HG03139 (cell line): Measurements from ENCODE around the gene RCSD1.

Experiments
- ATAC-seq: cut with Tn5 transposase; IDR thresholded peaks from one replicate; pipeline ENCODE4 v1.9.1; 2021; ENCODE audit not compliant: unreplicated experiment

RCSD1 gene

DNA sequence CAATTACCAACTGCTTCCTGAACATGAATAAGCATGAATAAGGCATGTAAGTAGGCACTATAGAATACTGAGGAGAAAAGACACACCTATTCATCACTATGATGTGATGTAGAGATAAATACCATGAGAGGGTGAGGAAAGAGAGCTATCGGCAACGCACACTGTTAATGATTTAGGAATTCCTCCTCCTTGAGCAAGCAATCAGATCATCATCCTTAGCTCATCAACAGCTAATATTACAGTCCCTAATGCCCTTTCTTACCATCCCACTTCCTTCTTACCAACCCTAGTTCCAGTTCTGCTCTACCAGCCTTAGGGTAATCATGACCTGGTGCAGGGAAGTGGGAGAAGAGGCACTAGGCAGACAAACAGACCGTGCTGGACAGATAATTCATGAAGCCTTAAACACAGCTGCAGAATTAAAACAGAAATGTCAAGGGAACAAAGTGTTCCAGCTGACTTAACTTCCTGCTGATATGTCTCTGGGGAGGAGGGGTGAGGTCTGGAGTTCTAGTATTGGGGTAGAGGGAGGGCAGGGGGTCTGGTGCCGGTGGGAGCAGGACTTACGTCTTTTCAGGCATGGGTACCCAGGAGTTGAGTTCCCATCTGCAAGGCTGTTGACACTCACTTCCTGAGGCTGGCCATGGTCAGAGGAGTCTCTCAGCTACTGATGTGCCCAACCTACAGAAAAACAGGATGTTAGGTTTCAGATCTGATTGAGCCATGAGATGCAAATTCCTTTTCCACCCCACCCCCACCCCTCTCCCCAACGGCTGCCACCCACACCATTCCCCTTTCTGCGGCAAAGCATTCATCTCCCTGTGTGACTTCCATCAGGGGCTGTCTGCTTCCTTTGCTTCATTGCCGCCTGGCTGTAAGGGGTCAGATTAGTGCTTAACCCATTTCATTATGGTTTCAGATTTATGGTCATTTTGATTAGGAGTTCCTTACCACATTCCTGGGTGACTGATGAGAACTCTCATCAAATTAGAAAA is 12.6 kb upstream of the RCSD1 start:
- ATAC-seq, result peak; percentile 75

DNA sequence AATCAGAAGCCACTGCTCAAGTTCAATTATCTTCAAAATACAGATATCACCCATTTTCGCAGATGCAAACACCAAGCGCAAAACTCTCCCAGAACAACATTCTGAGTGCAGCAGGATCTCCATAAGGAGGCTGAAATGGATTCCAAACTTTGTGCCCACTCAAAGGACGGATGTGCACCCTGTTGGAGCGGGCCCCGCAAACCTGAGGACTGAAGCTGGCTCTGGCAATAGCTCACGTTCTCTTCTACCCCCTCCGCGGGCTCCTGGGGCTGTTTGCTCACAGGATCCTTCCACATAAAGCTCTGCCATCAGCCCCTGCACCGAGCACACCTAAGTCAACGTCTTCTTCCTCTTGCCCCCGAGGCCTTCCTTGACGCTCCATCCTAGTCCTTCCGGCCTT is 11.7 kb upstream of the RCSD1 start:
- no peak for ATAC-seq

DNA sequence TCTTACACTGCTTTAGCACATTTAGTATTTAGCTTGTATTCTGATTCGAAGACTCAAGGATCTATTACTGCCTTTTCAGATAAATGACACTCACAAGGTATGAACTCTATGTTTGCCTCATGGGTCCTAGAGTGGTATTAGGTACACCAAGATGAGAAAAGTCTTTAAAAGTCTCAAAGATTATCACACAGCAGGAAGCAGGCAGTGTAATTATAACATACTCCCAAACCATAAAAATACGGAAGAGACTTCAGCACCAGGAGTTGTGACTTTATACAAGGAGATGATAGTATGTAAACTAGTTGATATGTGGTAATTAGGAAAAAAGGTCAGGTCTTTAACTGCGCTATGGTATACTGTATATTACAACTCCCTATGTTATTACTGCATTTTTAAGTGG is 11.2 kb upstream of the RCSD1 start:
- ATAC-seq, result no peak

DNA sequence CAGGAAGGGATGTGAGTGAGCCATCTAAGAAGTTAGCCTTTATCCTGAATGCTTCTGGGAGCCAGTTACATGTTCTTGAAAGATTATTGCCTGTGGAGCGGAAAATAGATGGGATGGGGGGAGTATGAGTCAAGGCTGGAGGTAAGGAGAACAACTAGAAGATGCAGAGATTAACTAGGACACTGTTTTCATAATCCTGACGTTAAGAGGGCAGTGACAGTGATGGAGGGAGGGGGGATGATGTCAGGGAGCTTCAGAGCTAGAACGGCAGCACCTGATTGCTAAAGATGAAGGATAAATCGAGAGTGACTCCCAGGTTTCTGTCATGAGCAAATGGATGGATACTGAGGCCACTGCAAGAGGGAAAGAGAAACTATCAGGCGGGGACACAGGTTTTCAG is 10.0 kb upstream of the RCSD1 start:
- no peak for ATAC-seq

DNA sequence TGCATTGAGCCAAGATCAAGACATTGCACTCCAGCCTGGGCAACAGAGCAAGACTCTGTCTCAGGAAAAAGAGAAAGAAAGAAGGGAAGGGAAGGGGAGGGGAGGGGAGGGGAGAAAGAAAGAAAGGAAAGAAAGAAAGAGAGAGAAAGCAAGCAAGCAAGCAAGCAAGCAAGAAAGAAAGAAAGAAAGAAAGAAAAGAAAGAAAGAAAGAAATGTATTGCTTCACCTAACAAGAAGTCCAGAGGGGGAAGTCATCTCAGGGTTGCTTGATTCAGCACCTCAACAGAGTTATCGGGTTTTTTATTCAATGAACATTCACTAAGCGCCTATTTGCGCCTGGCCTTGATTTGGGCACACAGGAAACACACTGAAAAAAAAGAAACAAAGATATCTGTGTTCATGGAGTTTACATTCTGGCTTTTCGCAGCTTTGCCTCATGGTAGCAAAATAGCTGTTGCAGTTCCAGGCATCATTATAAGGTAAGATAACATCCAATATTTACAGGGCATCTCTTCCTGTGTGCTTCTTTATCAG is 8.2 kb upstream of the RCSD1 start:
- ATAC-seq, result no peak

- ATAC-seq, result no peak
Observed at GRCh38 chr1:167623951-167624350, 6.1 kb upstream of the RCSD1 start.

DNA sequence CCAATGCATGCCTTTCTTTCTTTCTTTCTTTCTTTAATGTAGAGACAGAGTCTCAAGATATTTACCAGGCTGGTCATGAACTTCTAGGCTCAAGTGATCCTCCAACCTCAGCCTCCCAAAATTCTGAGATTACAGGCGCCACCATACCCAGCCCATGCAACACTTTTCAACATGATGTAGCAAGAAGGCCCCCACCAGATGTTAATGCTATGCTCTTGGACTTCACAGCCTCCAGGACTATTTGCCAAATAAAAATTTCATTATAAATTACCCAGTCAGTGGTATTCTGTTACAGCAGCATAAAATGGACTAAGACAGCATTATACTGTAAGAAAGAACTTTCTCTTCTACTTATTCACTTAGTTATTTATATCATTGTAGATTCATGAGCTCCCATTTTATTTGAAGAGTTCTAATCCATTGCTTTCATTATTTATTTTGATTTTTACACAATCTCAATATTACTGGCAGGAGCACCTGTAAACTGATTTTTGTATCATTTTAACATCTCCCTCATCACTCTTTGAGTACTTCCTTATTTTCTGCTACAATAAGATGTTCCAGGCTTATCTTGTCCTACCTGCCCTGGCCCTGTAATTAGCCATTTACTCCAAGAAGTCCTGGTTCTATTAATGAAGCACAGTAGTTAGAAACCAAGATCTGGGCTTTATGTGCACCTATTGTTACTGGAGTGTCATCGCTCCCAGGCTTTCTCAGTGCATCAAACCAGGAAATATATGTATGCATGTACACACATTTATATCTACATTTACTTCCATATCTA is 4.8 kb upstream of the RCSD1 start:
- no peak for ATAC-seq

DNA sequence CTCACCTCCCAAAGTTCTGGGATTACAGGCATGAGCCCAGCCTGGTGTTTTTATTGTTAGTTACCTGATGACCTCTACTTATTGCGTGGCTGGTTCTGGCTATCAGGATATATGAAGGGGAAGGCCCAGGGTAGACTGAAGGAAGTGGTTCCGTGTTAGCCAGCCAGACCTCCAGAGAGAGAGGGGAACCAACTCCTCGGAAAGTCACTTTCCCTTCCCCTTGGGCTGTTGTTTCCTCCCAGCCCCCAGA is 2.5 kb upstream of the RCSD1 start:
- ATAC-seq, result no peak

GRCh38 chr1:167627865-167628641 is 2.0 kb upstream of the RCSD1 start:
- peak; percentile 60 for ATAC-seq

GRCh38 chr1:167628741-167629515 is 1.1 kb upstream of the RCSD1 start:
- ATAC-seq, result no peak

GRCh38 chr1:167630568-167631385 is 745 bp downstream of the RCSD1 start:
- ATAC-seq, result no peak

DNA sequence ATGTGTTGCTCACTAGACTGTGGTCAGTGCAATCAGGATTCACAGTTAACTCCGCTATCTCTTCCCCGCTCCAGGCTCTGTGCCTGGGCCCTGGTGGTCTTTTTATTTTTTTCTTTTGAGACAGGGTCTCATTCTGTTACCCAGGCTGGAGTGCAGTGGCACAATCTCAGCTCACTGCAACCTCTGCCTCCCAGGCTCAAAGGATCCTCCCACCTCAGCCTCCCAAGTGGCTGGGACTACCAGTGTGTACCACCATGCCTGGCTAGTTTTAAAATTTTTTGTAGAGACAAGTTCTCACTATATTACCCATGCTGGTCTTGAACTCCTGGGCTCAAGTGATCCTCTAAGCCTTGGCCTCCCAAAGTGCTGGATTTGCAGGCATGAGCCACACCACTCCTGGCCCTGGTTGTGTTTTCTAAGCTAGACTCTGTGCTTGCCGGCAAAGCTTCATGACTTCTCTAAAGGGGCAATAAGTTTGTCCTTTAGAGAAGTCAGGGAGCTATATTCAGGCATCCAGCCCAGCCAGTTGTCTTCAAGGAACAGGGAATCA is 1.4 kb downstream of the RCSD1 start:
- ATAC-seq, result no peak

- ATAC-seq, result no peak
Observed at GRCh38 chr1:167631936-167632614, 2.0 kb downstream of the RCSD1 start.

GRCh38 chr1:167633258-167633944 is 3.4 kb downstream of the RCSD1 start:
- ATAC-seq, result no peak

- ATAC-seq, result no peak
Observed at GRCh38 chr1:167634435-167634834, 4.4 kb downstream of the RCSD1 start.

GRCh38 chr1:167635156-167635648 is 5.2 kb downstream of the RCSD1 start:
- ATAC-seq, result no peak

DNA sequence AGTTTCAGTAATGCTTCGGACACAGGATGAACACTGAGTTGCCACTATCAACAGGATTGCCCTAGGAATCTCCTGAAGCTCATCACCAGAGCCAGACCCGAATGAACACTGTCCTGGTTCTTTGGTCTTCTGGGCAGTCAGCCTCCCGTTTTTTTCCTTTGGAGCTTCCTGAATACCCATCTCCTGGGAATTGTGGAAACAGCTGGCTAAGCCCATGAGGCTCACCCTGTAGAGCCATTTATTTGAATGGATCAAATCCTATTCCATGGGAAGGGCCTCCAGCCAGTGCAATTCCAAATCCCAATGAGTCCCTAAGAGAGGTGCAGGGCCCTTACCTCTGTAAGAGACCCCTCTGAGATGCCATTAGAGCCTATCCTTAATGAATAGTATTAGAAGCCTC is 5.9 kb downstream of the RCSD1 start:
- no peak for ATAC-seq

DNA sequence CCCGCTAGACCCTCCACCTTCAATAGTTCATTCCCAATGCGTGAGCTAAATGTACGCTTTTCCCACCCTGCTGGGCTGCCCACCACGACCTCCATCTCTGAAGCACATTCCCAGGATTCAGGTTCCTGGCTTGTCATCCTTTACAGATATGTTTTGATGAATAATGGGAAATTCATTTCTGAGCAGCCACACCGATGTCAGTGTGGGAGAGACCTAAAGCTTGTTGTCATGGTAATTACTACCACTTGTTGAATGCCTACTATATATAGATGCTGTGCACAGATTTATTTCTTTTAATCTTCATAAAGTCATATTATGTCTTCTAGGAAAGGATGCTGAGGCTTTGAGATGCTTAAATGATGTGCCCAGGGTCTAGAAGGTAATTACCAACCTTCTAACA is 8.0 kb downstream of the RCSD1 start:
- no peak for ATAC-seq
